Right ventricle myocardium inferior (tissue), 1 donor: ENCODE data around the gene CTDSPL. TPM values are rescaled to one million over a fixed set of nuclear protein-coding genes. Genes with fewer than 3 reads are reported as not detected.

Experiments
- ATAC-seq: fragments of 200-7000 bp; cut with Tn5 transposase; one replicate; pipeline ENCODE4 v1.9.1; 2020; ENCODE audit warnings: mild to moderate bottlenecking, moderate library complexity
- DNase-seq: peaks from one replicate; pipeline ENCODE4 v3.0.0; 2021; ENCODE audit errors: missing footprints
- intact Hi-C: fragments of 100-400 bp; cut with DNase I; formaldehyde crosslinking; loops from one replicate; pipeline ENCODE4 v1.11.0; 2022
- total RNA-seq: library from RNA; stranded (reverse); fragmentation: NEBNext Ultra II Directional; extraction: Animal tissue kit (Norgen Biotek cat#: 25700); gene quantifications from one replicate; pipeline ENCODE4 v1.2.1, GENCODE V29; 2021
- donor health status: DM: no; HTN: yes; CAD: no; lungs with severe emphysema.

The CTDSPL gene
- total RNA-seq, 1 donor from 2014 or later: 47.3 TPM

- intact Hi-C loops: no loop called here
- ATAC-seq (no peak), DNase-seq (no peak)
Observed at GRCh38 chr3:37932505-37932904, 70.8 kb downstream of the CTDSPL start.

GRCh38 chr3:37934631-37935289 lies 73.1 kb downstream of the CTDSPL start:
- DNase-seq (no peak), ATAC-seq (peak; percentile 32)
- intact Hi-C loops: no loop called here

GRCh38 chr3:37935290-37935668 lies 73.6 kb downstream of the CTDSPL start:
- intact Hi-C loops: no loop called here
- DNase-seq: no peak
- ATAC-seq: peak; percentile 77

GRCh38 chr3:37935756-37936666 lies 74.3 kb downstream of the CTDSPL start:
- no peak for DNase-seq
- no peak for ATAC-seq
- intact Hi-C loops: loop anchor here (1.0 kb wide), 1 partner anchor 9 kb away; no protein-coding TSS in a partner anchor

GRCh38 chr3:37937156-37937555 lies 75.5 kb downstream of the CTDSPL start:
- intact Hi-C loops: no loop called here
- DNase-seq (no peak), ATAC-seq (no peak)

GRCh38 chr3:37938011-37938410 lies 76.3 kb downstream of the CTDSPL start:
- DNase-seq (no peak), ATAC-seq (no peak)
- intact Hi-C loops: no loop called here

- ATAC-seq: no peak
- intact Hi-C loops: no loop called here
- DNase-seq: no peak
Observed at GRCh38 chr3:37940242-37940908, 78.7 kb downstream of the CTDSPL start.

- intact Hi-C loops: no loop called here
- no peak for DNase-seq
- no peak for ATAC-seq
Observed at GRCh38 chr3:37941608-37942508, 80.2 kb downstream of the CTDSPL start.

- no peak for ATAC-seq
- DNase-seq: no peak
- intact Hi-C loops: no loop called here
Observed at GRCh38 chr3:37942646-37943045, 81.0 kb downstream of the CTDSPL start.

GRCh38 chr3:37943126-37943525 lies 81.4 kb downstream of the CTDSPL start:
- ATAC-seq (no peak), DNase-seq (no peak)
- intact Hi-C loops: no loop called here

GRCh38 chr3:37943631-37944314 lies 82.1 kb downstream of the CTDSPL start:
- ATAC-seq (no peak), DNase-seq (no peak)
- intact Hi-C loops: no loop called here

GRCh38 chr3:37944391-37944842 lies 82.7 kb downstream of the CTDSPL start:
- peak; percentile 50 for ATAC-seq
- DNase-seq: no peak
- intact Hi-C loops: no loop called here

GRCh38 chr3:37945156-37945806 lies 83.6 kb downstream of the CTDSPL start:
- ATAC-seq (no peak), DNase-seq (no peak)
- intact Hi-C loops: loop anchor here (1.0 kb wide), 1 partner anchor 9 kb away; no protein-coding TSS in a partner anchor

- intact Hi-C loops: loop anchor here (1.0 kb wide), 1 partner anchor 10 kb away; no protein-coding TSS in a partner anchor
Observed at GRCh38 chr3:37945807-37946530, 84.3 kb downstream of the CTDSPL start.

GRCh38 chr3:37946531-37946889 lies 84.8 kb downstream of the CTDSPL start:
- DNase-seq: no peak
- no peak for ATAC-seq
- intact Hi-C loops: no loop called here

More at GRCh38 chr3:37945807-37946530, 84.3 kb downstream of the CTDSPL start:
- peak; percentile 51 for ATAC-seq
- DNase-seq: no peak

GRCh38 chr3:37949866-37950265 lies 88.2 kb downstream of the CTDSPL start:
- ATAC-seq: no peak
- DNase-seq: no peak
- intact Hi-C loops: no loop called here

- no peak for ATAC-seq
- intact Hi-C loops: no loop called here
- no peak for DNase-seq
Observed at GRCh38 chr3:37952564-37952963, 90.9 kb downstream of the CTDSPL start.
